Heart left ventricle (tissue), 16 donors: Measurements from ENCODE around the gene OGFRL1. TPM values are rescaled to one million over a fixed set of nuclear protein-coding genes. Genes with fewer than 3 reads are reported as not detected.

Experiments used
- ATAC-seq, 4 donors: fragments of 200-7000 bp; cut with Tn5 transposase; one replicate each; pipeline ENCODE4 v1.9.1; 2020 to 2022; ENCODE audit warnings: moderate library complexity in 4 of 4, mild to moderate bottlenecking in 3 of 4, moderate number of reproducible peaks in 1 of 4
- DNase-seq, 5 donors: peaks; one replicate each; pipeline ENCODE4 v3.0.0-alpha.2; 2020
- H3K27ac ChIP-seq, 12 donors: fragments of 200-600 bp; sonication (generic) in 4 of 12; one replicate each; pipeline versions ENCODE4 v1.5.0 to v1.8.0; 2016 to 2022; ENCODE audit warnings: mild to moderate bottlenecking in 2 of 12
- H3K27me3 ChIP-seq, 9 donors: fragments of 200-600 bp; sonication (generic) in 2 of 9; one replicate each; pipeline versions ENCODE4 v1.5.1 to v1.8.0; 2016 to 2022; ENCODE audit warnings: mild to moderate bottlenecking in 3 of 9
- H3K36me3 ChIP-seq, 9 donors: fragments of 200-600 bp; sonication (generic) in 2 of 9; one replicate each; pipeline versions ENCODE4 v1.5.0 to v1.8.0; 2018 to 2022; ENCODE audit warnings: mild to moderate bottlenecking in 2 of 9
- H3K4me1 ChIP-seq, 12 donors: fragments of 200-600 bp; sonication (generic) in 4 of 12; one replicate each; pipeline versions ENCODE4 v1.5.0 to v1.8.0; 2016 to 2022; ENCODE audit warnings: mild to moderate bottlenecking in 3 of 12
- H3K4me3 ChIP-seq, 12 donors: fragments of 200-600 bp; sonication (generic) in 4 of 12; one replicate each; pipeline versions ENCODE4 v1.5.0 to v1.8.0; 2017 to 2022; ENCODE audit warnings: mild to moderate bottlenecking in 9 of 12, moderate library complexity in 4 of 12
- H3K9me3 ChIP-seq, 12 donors: fragments of 200-600 bp; sonication (generic) in 4 of 12; one replicate each; pipeline versions ENCODE4 v1.5.0 to v1.8.0; 2016 to 2022; ENCODE audit warnings: mild to moderate bottlenecking in 1 of 12
- CTCF ChIP-seq, 12 donors: fragments of 200-600 bp; sonication (generic) in 4 of 12; IDR thresholded peaks; one replicate each; pipeline versions ENCODE4 v1.5.0 to v1.8.0; 2018 to 2022; ENCODE audit warnings: antibody characterized with exemption in 12 of 12, mild to moderate bottlenecking in 5 of 12
- POLR2A ChIP-seq, 2 donors: fragments of 450-650 bp; IDR thresholded peaks; one replicate each; pipeline ENCODE4 v1.6.1; 2017; ENCODE audit warnings: antibody characterized with exemption in 2 of 2, mild to moderate bottlenecking in 2 of 2, moderate library complexity in 2 of 2
- WGBS, 4 donors: extraction: QIAGEN DNeasy Blood & Tissue Kit in 2 of 4; methylation state at CpG; one replicate each; pipeline versions ENCODE4 v1.1.5 to v1.1.7; 2013 to 2018; 5-methylcytosine and 5-hydroxymethylcytosine counted together
- intact Hi-C, 10 donors: fragments of 100-400 bp; cut with DNase I; formaldehyde crosslinking; loops; one replicate each; pipeline versions ENCODE4 v1.11.1 to v1.14.2; 2022
- polyA plus RNA-seq, 2 donors: library from polyadenylated mRNA; stranded (reverse); fragments of 200-250 nt; gene quantifications; one replicate each; pipeline ENCODE4 v1.2.3, GENCODE V29; 2013
- total RNA-seq, 9 donors: library from RNA; depleted of rRNA in 2 of 9; stranded (reverse); fragments of >200 nt in 2 of 9; fragmentation: NEBNext Ultra II Directional in 3 of 9; extraction: Animal tissue kit (Norgen Biotek cat#: 25700) in 3 of 9; gene quantifications; one replicate each; pipeline versions ENCODE4 v1.1.0 to v1.2.4, GENCODE V29; 2016 to 2023
- donor health status: ischemic (EF 13 %, LVEDD 7.1; RV severe dilation, severe dysfunction).
- donor health status: healthy with polysubstance abuse.
- donor health status: DM: no; HTN: yes; CAD: no.
- donor health status: DM: no; HTN: no; CAD: no.
- donor health status: ischemic (EF 25% LVEDD 6.9; RV normal size, moderate dysfunction).
- donor health status: ischemic (EF 25% LVEDD 5.7; RV mildly dilated, moderate dysfunction).
- donor health status: healthy.
- donor health status: DM: yes; HTN: yes; CAD: no.
- donor health status: ischemic (EF 35%, LVEDD 5.7; RV mildly dilated, moderate dysfunction).
- donor health status: nonischemic (EF 11% LVEDD 7.7; RV severe dilation, severe dysfunction).
- donor health status: DM: yes; HTN: yes; CAD: no.
- donor health status: PGD.
- donor health status: ischemic (EF 29% LVEDD 5.4; RV normal size, mild dysfunction).
- donor health status: nonischemic (EF 23%, LVEDD 6.1; RV moderate dilation, normal function).

The OGFRL1 gene
- total and polyA plus RNA-seq, 11 donors = 2.7 to 18.5 (median 7.7) TPM

GRCh38 chr6:71332012-71332411 lies 43.4 kb downstream of the OGFRL1 start:
- H3K27me3 ChIP-seq = no peaks in the 10 kb centered on the region
- peaks cover 0 to 5% (median 0%) of the 10 kb centered on the region in 12 donors for H3K9me3 ChIP-seq
- 92 to 96% (median 94%) methylated on average over 2 of the region's 2 CpGs for WGBS, 4 donors
- H3K4me1 ChIP-seq = peaks cover 0 to 13% (median 0%) of the 10 kb centered on the region in 12 donors
- no peak for TF ChIP-seq POLR2A (IDR thresholded peaks at IDR 0.05)
- TF ChIP-seq CTCF (IDR thresholded peaks at IDR 0.05) = no peak
- no peak for DNase-seq
- no peak for ATAC-seq
- no peak overlapping the region for H3K4me3 ChIP-seq
- no peak overlapping the region for H3K27ac ChIP-seq
- H3K36me3 ChIP-seq = no peaks in the 10 kb centered on the region
- intact Hi-C loops = no loop called here

- TF ChIP-seq POLR2A (IDR thresholded peaks at IDR 0.05) = no peak
- no peak for TF ChIP-seq CTCF (IDR thresholded peaks at IDR 0.05)
- 93 to 95% (median 94%) methylated on average over 1 of the region's 1 CpG for WGBS, 4 donors
- Histone ChIP-seq H3K4me1 (peaks cover 0 to 13% (median 0%) of the 10 kb centered on the region in 12 donors), H3K4me3 (no peak overlapping the region), H3K27ac (no peak overlapping the region), H3K27me3 (no peaks in the 10 kb centered on the region), H3K36me3 (no peaks in the 10 kb centered on the region), H3K9me3 (peaks cover 0 to 5% (median 0%) of the 10 kb centered on the region in 12 donors)
- ATAC-seq = no peak
- no peak for DNase-seq
- intact Hi-C loops = no loop called here
Measured at GRCh38 chr6:71333050-71333449, 44.4 kb downstream of the OGFRL1 start.

GRCh38 chr6:71333697-71334096 lies 45.1 kb downstream of the OGFRL1 start:
- Histone ChIP-seq H3K9me3 (peaks cover 0 to 5% (median 0%) of the 10 kb centered on the region in 12 donors), H3K4me1 (peaks cover 0 to 13% (median 0%) of the 10 kb centered on the region in 12 donors), H3K36me3 (no peaks in the 10 kb centered on the region), H3K27ac (no peak overlapping the region), H3K27me3 (no peaks in the 10 kb centered on the region), H3K4me3 (no peak overlapping the region)
- 66 to 79% (median 71%) methylated on average over 2 of the region's 2 CpGs for whole genome bisulfite sequencing, 4 donors
- ATAC-seq (no peak), DNase-seq (no peak)
- intact Hi-C loops = no loop called here
- TF ChIP-seq POLR2A (IDR thresholded peaks at IDR 0.05) = no peak
- TF ChIP-seq CTCF (IDR thresholded peaks at IDR 0.05) = no peak

GRCh38 chr6:71334768-71335167 lies 46.2 kb downstream of the OGFRL1 start:
- peaks cover 0 to 5% (median 0%) of the 10 kb centered on the region in 12 donors for H3K9me3 ChIP-seq
- no peak overlapping the region for H3K27ac ChIP-seq
- peaks cover 0 to 13% (median 0%) of the 10 kb centered on the region in 12 donors for H3K4me1 ChIP-seq
- intact Hi-C loops = no loop called here
- H3K36me3 ChIP-seq = no peaks in the 10 kb centered on the region
- no peak for ATAC-seq
- TF ChIP-seq POLR2A (IDR thresholded peaks at IDR 0.05) (no peak), CTCF (IDR thresholded peaks at IDR 0.05) (no peak)
- H3K27me3 ChIP-seq = no peaks in the 10 kb centered on the region
- no peak for DNase-seq
- H3K4me3 ChIP-seq = no peak overlapping the region
